ENCODE results near the gene OR8D2.

The OR8D2 gene

GRCh38 chr11:124320097-124320496 lies at the start of gene OR8D2:
TSS of gene OR8D2 (minus strand) at chr11:124320197. CDS start at chr11:124320197, 0 bp downstream.
- no peak for DNase-seq

GRCh38 chr11:124359566-124359965 lies 39.6 kb upstream of the OR8D2 start:
- no peak for DNase-seq

- DNase-seq: no peak
Observed at GRCh38 chr11:124346311-124346955, 26.4 kb upstream of the OR8D2 start.

GRCh38 chr11:124344346-124344745 lies 24.3 kb upstream of the OR8D2 start:
- no peak for DNase-seq

- DNase-seq: no peak
Observed at GRCh38 chr11:124340142-124340447, 20.1 kb upstream of the OR8D2 start.

GRCh38 chr11:124339396-124340141 lies 19.6 kb upstream of the OR8D2 start:
- no peak for DNase-seq

- no peak for DNase-seq
Observed at GRCh38 chr11:124331873-124332272, 11.9 kb upstream of the OR8D2 start.

GRCh38 chr11:124329787-124330478 lies 9.9 kb upstream of the OR8D2 start:
- no peak for DNase-seq

GRCh38 chr11:124327775-124328174 lies 7.8 kb upstream of the OR8D2 start:
- DNase-seq: no peak

GRCh38 chr11:124322356-124322755 lies 2.4 kb upstream of the OR8D2 start:
- DNase-seq: no peak

- no peak for DNase-seq
Observed at GRCh38 chr11:124315052-124315451, 4.9 kb downstream of the OR8D2 start.

GRCh38 chr11:124313849-124314248 lies 6.1 kb downstream of the OR8D2 start, which contains the start of gene OR8D1:
TSS of gene OR8D1 (minus strand) at chr11:124313949. CDS start at chr11:124310766, 3,183 bp downstream.
- no peak for DNase-seq

GRCh38 chr11:124313131-124313530 lies 6.9 kb downstream of the OR8D2 start:
- DNase-seq: no peak

- DNase-seq: no peak
Observed at GRCh38 chr11:124311670-124312069, 8.3 kb downstream of the OR8D2 start.

GRCh38 chr11:124311269-124311668 lies 8.7 kb downstream of the OR8D2 start:
- DNase-seq: no peak

GRCh38 chr11:124310721-124311120 lies 9.3 kb downstream of the OR8D2 start:
- DNase-seq: no peak

- DNase-seq: no peak
Observed at GRCh38 chr11:124307093-124307492, 12.9 kb downstream of the OR8D2 start.

- no peak for DNase-seq
Observed at GRCh38 chr11:124302347-124303125, 17.5 kb downstream of the OR8D2 start.

- no peak for DNase-seq
Observed at GRCh38 chr11:124301548-124301947, 18.4 kb downstream of the OR8D2 start.

GRCh38 chr11:124297921-124298320 lies 22.1 kb downstream of the OR8D2 start:
- DNase-seq: no peak

- no peak for DNase-seq
Observed at GRCh38 chr11:124296016-124296415, 24.0 kb downstream of the OR8D2 start.

GRCh38 chr11:124294687-124295086 lies 25.3 kb downstream of the OR8D2 start:
- no peak for DNase-seq
